NCI-H2081 (cell line): ENCODE measurements around the gene LBHD1.
"Not testable (repeated sequence)": the region's sequence is repeated elsewhere in the genome, so short reads cannot be mapped to it uniquely, and the experiment has no call there.

Experiments
- DNase-seq, 2 experiments: peaks; one replicate each; lab custom pipeline; 2025; lab: John Stamatoyannopoulos, UW

The LBHD1 gene

DNA sequence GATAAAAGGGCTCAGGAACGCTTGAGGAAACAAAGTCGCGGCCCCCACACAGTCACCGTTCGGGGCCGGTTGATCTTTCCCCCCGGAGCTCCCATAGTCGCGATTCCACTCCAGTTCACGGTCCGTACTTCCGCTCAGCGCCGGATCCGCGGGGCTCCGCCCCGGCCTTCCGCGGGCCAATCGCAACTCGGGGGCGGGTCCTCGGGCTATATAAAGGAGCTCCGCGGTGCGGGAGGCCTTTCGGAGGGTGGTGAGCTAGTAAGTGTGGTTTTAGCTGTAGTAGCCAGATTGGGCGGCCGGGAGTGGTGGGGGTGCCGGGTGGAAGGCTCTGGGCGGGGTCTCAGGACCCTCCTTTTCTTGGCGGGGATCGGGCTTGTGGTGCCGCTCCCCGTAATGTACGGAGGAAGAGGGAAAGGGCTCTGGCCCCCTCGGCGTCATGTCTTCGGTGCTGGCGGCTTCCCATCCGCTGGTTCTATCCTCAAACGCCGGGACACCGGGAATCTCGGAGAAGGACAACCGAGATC is 6.9 kb downstream of the LBHD1 start, which contains the start of the genes C11orf98 and CSKMT:
Gene C11orf98, minus strand, starts transcription at position 136 of the 524 bp plus-strand sequence. Its CDS starts 41 bp downstream, at position 95.
Gene CSKMT, plus strand, starts transcription at position 238 of the 524 bp plus-strand sequence. CDS start 568 bp downstream, outside the sequence.
- DNase-seq, result peak; percentile 92 to 93

DNA sequence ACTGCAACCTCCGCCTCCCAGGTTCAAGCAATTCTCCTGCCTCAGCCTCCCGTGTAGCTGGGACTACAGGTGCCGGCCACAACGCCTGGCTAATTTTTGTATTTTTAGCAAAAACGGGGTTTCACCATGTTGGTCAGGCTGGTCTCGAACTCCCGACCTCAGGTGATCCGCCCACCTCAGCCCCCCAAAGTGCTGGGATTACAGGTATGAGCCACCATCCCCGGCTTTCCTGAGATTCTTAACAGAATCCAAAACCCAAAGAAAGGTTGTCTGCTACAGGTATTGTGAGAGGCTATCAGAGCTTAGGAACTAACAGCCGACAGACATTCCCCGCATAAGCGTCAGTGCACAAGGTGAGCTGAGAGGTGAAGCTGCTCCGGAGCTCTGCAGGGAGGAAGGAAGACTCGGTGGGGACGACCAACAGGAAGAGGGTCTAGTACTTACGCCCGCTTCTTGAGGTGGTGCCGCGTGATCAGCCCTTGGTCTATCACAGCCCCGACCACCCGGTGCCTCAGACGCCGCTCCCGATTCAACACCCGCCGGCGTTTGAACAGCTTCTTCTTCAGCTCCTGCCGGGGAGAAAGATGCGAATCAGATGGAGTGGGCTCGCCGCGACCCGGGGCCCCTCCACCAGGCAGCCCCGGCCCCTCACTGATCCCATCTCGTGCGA is 7.5 kb downstream of the LBHD1 start:
- DNase-seq, result peak; percentile 56 to 64

DNA sequence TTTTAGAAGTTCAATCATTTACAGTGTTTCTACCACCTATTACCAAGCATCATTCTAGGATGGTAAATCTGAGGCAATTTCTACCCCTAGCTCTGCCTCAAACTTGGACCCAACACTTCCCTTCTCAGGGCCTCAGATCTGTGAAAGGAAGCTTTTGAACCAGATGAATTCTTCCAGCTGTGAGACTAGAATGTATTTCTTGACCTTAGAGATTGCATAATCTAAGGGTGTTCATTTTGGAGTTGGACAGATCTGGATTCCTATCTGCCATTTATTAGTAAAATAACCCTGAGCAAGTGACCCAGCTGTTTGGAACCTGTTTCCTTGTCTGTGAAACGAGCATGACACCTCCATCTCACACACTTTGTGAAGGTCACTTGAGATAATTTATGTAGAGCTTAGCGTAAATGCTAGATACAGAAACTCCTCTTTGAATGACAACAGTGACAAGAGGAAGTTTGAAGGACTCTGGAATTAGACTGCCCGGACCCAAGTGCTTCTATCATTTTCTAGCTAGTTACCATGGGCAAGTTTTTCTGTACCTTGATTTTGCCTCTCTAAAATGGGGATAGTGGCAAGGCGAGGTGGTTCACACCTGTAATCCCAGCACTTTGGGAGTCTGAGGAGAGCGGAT is 15.2 kb downstream of the LBHD1 start:
- no peak for DNase-seq

GRCh38 chr11:62654297-62654696 is 17.8 kb downstream of the LBHD1 start:
- no peak for DNase-seq

DNA sequence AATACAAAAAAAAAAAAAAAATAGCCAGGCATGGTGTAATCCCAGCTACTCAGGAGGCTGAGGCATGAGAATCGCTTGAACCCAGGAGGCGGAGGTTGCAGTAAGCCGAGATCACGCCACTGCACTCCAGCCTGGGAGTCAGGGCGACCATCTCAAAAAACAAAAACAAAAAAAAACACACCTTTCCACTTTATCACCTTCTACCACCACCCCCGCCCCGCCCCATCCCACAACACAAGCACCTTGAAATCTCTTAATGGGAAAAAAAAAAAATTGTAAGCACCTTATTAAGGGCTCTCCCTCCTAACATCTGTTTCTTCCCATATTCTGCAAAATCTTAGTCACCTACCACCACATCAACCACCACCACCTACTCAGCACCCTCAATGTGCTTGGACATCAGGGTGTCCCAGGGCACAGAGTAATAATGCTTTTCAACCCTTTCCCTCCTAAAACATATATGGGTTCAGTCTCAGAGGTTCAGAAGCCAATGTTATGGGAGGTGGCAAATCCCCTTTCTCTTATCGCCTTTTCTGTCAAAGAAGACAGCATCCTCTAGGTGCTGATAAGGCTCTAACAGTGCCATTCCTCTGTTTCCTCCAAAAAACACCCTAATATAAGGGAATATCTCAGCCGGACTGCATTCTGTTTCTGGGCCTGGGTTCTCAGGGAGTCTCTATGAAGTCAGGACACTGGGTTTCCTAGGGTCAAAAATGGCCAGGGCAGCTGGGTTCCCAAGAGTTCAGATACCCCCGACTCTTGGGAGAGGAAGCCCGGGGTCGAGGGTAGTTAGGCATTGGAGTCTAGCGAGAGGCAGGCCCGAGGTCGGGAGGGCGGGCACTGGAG is 19.7 kb downstream of the LBHD1 start:
- no peak for DNase-seq

DNA sequence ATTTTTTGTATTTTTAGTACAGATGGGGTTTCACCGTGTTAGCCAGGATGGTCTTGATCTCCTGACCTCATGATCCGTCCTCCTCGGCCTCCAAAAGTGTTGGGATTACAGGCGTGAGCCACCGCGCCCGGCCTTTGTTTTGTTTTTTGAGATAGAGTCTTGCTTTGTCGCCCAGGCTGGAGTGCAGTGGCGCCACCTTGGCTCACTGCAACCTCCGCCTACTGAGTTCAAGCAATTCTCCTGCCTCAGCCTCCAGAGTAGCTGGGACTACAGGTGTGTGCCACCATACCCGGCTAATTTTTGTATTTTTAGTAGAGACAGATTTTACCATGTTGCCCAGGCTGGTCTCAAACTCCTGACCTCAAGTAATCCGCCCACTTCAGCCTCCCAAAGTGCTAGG is 21.8 kb downstream of the LBHD1 start:
- DNase-seq, result not testable (repeated sequence)

DNA sequence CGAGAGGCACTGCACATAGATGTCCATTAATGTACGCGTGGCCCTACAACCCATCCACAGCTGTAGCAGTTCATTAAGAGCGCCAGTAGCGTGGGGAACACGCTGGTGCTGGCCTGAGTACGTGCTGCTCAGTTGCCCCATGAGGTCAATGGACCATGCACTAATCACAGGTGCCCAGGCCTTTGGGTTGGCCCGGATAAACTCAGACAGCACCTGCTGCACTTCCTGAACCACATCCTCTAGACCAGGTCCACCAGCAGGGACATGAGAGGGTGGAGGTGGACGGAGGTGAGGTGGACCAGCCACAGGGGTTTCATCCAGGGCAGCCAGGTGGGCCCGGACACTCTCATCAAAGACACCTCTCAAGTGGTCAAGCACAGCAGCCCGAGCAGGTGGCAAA is 22.6 kb downstream of the LBHD1 start:
- no peak for DNase-seq

- DNase-seq, result no peak
These were observed 23.1 kb downstream of the LBHD1 start for GRCh38 chr11:62648967-62649364.

DNA sequence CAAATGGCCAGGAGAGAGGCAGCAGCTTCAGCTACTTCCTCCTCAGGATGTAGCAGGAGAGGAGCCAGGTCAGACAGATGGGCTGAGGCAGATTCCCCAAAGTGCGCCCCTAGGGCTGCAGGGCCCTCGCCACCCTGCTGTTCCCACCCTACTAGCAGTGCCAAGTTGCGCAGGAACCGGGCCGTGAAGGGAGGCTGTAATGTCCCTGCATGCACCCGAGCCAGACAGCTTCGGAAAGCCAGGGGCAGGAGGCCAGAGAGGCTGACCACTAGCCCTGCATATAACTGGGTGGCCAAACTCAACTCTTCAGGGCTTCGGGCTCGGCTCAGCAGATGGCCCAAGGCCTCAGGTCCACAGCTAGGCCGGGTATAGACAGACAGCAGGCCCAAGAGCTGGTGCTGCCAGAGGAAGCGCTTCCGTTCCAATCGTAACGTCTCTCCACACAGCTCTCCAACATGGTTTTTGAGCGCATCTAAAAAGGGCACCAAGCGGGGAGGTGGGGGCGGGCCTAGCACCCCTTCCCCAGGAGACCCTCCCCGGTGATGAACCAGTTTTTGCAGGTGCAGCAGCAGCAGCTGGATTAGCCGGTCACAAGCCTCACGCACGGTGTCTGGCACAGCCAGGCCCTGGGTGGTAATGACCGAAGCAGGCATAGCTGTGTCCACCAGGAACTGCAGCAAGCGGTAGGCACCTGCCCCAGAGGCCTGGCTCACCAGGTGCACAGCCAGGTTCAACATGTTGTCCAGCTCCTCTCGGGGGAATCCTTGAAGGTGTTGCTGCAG is 23.7 kb downstream of the LBHD1 start:
- DNase-seq, result no peak

DNA sequence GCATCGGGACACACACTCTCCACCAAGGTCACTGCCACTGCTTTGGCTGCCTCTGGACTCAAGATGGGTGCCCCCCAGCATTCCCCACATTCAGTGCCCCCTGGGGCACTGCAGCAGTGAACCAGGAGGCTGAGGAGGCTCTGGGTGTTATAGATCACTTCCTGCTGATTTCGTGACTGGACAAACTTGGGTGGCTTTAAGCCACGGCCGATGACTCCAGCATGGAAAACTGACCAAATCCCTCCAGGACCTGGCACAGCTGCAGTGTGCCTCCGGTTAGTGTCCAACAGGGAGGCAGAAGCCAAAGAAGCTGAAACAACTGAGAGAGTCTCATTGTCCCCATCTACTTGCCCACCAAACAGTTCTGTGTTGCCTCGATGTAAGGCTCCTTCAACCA is 24.5 kb downstream of the LBHD1 start:
- no peak for DNase-seq

DNA sequence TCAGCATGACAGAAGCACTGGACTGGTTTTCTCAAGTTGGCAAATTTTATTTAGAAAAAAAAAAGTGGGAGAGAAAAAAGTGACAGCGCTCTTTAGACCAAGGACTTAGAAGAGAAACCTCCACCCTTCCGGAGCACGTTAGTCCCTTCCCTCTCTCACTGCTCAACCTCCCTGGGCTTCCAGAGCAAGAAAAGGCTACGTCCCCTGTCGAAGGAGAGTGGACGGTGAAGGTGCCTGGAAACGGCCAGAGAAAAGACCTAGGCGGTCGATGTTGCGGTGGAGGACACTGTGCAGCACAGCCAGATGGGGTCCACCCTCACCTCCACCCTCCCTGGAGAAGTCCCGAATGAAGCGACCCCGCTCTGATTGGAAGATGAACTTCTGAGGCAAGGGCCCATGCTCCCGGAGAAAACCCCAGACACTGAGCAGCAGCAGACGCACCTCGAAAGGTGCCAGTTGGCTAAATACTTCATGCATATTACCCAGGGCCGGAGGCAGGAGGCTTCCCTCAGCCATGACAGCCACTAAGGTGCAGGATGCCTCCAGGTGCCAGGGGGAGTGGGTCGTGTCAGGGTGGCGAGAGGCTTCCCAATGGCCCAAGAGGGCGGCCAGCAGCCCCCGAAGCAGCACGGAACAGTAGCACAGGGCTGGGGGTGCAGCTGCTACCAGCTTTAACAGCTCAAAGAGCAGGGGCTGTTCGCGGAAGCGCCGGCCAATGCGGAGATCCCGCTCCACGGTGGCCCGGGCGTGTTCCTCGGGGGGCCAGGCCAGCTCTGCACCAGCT is 25.1 kb downstream of the LBHD1 start:
- no peak for DNase-seq

DNA sequence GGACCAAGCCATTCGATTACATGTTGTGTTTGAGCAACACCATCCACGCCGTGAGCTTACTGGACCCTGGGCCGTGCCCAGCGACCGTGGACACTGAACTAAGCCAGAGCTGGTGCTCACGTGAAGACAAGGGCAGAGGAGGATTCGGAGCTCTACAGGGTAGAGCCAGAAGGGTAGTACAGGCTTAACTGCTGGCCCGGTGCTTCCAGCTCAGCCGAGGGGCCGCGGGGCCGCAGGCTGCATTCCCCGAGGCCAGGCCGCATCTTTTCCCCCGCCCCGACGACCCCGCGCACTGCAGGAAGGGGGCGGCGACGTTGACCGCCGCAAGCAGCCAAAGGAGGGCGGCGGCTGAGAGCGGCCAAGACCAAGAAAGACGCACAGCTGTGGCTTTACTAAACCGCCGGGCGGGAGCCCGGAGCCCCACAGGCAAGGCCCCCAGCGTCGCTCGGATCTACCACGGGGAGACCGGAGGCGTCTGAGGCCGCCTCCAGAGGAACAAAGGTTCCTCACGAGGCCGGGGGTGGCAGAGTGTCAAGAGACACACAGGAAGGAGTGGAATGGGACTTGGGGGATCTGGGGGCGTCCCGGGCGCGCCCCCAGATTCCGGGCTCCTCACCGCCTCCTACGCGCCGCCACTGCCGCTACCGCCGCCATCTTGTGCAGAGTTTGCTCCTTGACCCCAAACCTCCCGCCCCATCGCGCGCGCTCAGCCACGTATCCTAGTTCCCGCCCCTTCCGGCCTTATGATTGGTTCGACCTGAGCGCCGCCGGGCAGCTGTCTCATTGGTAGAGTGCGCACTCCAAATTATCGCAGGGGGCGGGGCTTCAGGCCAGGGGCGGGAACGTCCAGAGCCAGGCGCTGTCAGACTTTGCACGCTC is 25.9 kb downstream of the LBHD1 start, which contains the start of gene GANAB:
Gene GANAB, minus strand, starts transcription at position 668 of the 879 bp plus-strand sequence. Its CDS starts 14 bp downstream, at position 654.
- peak; percentile 98 to 99 for DNase-seq

- no peak for DNase-seq
These were observed 26.5 kb downstream of the LBHD1 start for GRCh38 chr11:62645671-62645945.

GRCh38 chr11:62644220-62644619 is 27.8 kb downstream of the LBHD1 start:
- no peak for DNase-seq

GRCh38 chr11:62632492-62632891 is 39.6 kb downstream of the LBHD1 start:
- DNase-seq, result no peak

DNA sequence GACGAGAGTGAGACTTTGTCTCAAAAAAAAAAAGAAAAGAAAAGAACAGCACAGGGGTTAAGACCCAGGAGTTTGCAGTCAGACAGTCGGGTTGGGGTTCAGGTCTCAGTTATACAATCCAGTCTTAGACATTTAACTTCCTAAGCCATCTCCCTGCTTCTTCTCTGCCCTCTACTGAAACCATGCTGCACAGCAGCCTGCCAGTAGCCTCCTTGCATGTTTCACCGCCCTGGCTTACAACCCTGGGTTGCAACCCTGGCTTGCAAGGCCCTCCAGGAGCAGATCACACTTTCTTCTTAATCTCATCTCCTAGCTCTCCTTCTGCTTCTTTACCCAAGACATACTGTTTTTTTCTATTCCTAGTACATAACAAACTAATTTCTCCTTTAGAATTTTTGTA is 44.4 kb downstream of the LBHD1 start:
- DNase-seq, result no peak

- DNase-seq, result no peak
These were observed 49.5 kb downstream of the LBHD1 start for GRCh38 chr11:62622476-62623089.

GRCh38 chr11:62621567-62622470 is 50.2 kb downstream of the LBHD1 start, which contains the start of gene B3GAT3:
Gene B3GAT3, minus strand, starts transcription at chr11:62621986. Its CDS starts 39 bp downstream, at chr11:62621947.
- peak; percentile 97 to 99 for DNase-seq
